Epidermal melanocyte (primary cell): ENCODE measurements around the gene SAMD4B.

ENCODE experiments used
- DNase-seq: peaks from one replicate; pipeline ENCODE4 v3.0.0; 2011; ENCODE audit warnings: low spot score; ENCODE audit not compliant: insufficient read length

SAMD4B gene

DNA sequence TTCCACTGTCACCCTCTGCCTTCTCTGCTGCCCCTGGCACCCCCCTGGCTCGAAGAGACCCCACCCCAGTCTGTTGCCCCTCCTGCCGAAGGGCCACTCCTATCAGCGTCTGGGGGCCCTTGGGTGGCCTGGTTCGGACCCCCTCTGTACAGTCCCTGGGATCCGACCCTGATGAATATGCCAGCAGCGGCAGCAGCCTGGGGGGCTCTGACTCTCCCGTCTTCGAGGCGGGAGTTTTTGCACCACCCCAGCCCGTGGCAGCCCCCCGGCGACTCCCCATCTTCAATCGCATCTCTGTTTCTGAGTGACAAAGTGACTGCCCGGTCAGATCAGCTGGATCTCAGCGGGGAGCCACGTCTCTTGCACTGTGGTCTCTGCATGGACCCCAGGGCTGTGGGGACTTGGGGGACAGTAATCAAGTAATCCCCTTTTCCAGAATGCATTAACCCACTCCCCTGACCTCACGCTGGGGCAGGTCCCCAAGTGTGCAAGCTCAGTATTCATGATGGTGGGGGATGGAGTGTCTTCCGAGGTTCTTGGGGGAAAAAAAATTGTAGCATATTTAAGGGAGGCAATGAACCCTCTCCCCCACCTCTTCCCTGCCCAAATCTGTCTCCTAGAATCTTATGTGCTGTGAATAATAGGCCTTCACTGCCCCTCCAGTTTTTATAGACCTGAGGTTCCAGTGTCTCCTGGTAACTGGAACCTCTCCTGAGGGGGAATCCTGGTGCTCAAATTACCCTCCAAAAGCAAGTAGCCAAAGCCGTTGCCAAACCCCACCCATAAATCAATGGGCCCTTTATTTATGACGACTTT lies 66.4 kb downstream of the SAMD4B start:
- no peak for DNase-seq

- DNase-seq, result no peak
Observed at GRCh38 chr19:39409208-39410016, 67.2 kb downstream of the SAMD4B start.

DNA sequence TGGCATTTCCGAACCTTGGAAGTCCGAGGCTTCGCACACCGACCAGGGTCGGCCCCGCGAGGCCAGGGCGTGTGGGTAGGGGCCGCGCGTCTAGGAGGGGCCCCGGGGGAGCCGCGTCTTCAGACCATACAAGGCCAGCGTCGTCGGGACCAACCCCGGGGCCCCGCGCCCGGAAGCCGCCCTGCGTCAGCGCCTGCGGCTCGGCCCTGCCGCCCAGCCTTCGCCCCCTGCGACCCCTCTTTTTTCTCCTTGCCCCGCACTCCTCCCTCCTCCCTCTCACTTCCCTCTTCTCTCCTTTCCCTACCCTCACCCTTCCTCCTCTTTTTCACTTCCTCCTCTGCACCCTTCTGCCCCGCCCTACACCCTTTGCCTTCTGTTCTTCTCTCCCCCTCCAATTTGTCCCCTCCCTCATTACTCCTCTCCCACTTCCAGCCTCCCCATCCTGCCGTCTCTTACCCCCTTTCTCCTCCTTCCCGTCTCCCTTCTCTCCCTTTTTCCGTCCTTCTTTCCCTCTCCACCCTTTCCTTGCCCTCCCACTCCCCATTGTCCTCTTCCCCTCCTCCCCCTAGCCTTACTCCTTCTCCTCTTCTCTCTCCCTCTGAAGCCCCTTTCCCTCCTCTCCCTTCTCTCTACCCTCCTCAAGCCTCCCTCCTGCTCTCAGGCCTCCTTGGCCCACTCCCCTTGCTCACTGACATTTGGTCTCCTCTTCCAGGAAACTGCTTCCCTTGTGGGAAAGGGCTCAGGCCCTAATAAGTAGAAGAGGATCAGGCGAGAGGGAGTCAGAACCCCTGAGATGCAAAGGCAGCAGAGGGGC lies 68.0 kb downstream of the SAMD4B start:
- DNase-seq, result no peak

DNA sequence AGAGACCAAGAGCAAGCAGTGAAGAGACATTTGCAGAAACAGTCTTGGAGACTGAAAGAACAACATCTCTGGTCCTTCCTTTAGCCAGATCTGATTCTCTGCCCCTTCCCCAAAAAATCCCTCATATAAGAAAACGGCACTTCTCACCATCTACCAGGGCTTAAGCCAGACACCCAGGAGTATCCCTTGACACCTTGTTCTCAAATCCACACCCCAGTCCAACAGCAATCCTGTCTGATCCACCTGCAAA lies 68.5 kb downstream of the SAMD4B start:
- DNase-seq, result no peak

DNA sequence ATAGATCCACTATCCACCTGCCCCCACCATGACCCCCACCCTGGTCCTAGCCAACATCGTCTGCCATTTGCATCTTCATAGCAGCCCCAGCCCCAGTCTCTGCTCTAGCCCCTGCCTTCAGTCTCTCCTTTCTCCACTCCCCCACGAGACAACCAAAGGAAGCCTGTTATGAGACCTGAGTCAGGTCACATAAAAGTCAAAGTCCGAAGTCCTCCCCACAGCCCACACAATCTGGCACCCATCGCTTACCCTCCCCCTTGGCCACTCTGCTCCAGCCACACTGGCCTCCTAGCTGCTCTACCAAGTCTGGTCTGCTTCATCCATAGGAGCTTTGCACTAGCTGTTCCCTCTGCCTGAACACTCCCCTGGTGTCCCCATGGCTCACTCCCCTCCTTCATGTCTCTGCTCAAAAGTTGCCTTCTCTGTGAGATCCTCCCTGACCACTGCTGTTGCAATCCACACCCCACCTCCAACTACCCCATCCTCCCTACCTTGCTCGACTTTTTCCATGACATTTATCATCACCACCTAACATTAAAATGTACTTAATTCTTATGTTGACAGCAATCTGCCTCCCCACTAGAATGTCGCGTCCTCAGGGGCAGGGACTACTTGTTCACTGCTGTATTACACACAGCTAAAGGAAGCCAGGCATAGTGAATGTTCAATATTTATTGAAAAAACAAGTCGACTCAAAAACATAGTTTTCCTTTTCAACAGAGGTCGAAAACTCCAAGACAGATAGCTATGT lies 69.0 kb downstream of the SAMD4B start:
- no peak for DNase-seq

DNA sequence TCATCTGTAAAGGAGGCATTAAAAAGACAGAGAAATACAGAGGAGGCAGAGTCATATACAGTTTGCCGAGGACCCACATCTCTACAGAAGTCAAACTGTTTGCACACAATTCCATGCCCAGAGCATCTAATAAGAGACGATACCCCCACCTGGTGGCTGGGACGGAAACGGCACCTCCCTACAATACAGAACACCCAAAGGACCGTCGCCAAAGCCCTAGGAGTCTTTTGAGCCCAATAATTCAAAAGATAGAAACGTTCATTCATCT lies 69.5 kb downstream of the SAMD4B start:
- peak; percentile 92 for DNase-seq

DNA sequence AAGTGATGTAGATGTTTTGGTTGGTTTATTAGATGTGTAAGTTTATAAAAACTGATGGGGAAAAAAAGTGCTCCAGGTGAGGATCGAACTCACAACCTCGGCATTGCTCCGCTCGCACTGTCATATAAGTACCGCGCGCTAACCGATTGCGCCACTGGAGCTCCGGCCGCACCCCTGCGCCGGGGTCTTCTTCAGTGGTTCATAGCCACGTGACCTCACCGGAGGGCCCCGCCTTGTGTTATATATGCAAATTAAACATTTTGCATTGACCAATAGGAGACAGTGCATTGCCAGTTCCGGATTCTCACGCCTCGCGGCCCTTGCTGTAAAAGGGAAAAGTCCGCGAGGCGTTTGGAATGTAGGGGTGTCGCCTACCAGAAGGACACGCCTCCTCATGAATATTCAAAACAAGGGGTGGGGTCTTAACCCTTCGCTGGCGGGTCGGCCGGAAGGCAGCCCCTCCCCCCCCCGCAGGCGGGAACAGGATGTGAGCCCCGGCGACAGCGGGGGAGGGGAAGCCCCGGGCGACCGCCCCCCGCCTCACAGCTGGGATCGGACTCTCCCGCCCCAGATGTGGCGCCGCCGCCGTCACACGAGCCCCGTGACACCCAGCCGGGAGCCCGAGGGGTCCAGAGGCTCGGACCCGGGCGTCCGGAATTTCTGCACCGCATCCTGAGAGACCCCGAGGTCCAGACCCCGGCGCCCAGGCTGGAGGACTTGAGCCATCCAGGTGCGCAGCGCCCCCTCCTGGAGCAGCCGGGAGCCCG lies 70.1 kb downstream of the SAMD4B start, which contains the start of gene PLEKHG2:
Gene PLEKHG2 (plus strand): TSS at position 570 of the 767 bp plus-strand sequence. CDS start 1,418 bp downstream, outside the sequence.
- DNase-seq, result peak; percentile 100

- DNase-seq, result no peak
Observed at GRCh38 chr19:39412867-39413271, 70.6 kb downstream of the SAMD4B start.

DNA sequence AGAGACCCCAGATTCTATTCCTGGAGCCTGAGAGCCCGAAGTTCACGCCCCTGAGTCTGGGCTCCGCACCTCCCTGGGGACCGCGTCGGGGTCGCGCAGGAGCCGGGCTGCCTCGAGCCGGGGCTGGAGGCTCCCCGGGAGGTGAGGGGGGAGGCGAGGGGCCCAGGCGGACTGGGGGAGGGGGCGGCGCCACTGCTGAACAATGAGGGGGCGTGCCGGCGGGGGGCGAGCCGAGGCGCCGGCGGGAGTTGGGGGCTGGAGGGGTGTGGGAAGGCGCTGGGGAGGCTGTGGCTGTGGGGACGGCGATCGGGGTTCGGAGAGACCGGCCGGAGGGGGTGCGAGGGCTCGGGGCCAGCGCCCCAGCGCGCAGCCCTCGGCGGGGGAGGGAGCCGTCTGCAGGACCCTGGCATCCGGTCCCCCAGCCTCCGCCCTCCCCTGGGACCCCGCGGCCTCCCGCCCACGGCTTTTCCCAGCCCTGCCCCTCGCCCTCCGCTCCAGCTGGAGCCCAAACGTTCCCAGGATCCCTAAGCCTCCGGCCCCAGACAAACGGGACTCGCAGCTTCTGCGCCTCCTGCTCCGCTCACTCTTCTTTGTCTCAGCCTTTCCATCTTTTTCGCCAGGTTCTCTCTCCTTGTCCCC lies 71.2 kb downstream of the SAMD4B start:
- DNase-seq, result no peak

DNA sequence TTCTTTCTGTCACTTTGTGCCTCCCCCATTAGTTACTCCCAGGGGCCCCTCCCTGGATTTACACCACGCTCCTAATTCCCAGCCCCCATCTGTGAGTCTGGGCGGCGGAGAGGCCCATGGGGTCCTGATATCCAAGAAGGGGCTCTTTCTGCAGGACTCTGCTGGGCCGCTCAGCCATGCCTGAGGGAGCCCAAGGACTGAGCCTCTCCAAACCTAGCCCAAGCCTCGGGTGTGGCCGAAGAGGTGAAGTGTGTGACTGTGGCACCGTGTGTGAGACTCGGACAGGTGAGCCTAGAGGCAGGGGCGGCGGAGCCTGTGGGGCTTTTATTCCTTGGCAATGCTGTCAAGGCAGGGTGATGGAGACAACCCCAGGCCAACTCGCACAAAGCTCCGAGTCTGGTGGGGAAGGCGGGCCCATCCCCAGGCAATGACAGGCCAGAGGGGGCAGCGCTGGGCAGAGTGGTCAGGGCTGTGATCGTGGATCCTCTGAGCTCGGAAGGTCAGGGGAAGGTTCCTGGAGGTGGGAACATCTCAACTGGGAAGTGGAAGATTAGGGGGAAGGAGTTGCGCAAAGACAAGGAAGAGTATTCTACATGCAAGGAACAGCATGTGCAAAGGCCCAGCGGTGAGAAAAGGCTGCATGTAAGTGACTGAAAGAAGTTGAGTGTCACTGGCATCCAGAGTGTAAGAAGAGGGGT lies 71.8 kb downstream of the SAMD4B start:
- DNase-seq, result no peak

DNA sequence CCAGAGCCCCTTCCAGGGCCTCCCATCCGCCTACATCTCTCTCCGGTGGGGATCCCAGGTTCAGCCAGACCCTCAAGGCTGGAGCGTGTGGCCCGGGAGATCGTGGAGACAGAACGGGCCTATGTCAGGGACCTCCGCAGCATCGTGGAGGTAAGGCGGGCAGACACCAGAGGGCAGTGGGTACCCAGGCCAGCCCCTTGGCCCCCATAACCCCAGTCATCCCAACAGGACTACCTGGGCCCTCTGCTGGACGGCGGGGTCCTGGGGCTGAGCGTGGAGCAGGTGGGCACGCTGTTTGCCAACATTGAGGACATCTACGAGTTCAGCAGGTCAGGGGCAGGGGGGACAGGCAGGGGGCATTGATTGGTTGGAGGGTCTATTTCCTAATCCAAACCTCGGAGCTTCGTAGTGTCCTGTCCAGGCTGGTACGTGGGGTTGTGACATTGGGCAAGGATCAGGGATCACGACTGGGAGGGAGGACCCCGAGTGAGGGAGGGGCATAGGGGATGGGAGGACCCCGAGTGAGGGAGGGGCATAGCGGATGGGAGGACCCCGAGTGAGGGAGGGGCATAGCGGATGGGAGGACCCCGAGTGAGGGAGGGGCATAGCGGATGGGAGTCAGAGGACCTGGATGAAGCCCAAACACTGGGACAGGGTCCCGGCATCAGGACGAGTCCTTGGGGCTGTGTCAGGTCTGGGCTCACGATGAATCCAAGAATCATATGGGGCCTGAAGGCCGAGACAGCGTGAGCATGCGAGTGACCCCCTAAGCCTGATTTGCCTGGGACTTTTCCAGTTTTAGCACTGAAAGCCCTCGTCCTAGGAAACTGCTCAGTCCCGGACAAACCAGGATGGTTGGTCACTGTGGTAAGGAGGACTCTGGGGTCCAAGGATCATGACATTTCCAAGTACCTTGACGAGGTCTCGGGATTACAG lies 73.2 kb downstream of the SAMD4B start:
- DNase-seq, result no peak

- DNase-seq, result no peak
Observed at GRCh38 chr19:39416152-39417120, 74.2 kb downstream of the SAMD4B start.

GRCh38 chr19:39417463-39418181 lies 75.4 kb downstream of the SAMD4B start:
- no peak for DNase-seq

GRCh38 chr19:39419003-39419402 lies 76.8 kb downstream of the SAMD4B start:
- no peak for DNase-seq

- no peak for DNase-seq
Observed at GRCh38 chr19:39420769-39421168, 78.5 kb downstream of the SAMD4B start.

DNA sequence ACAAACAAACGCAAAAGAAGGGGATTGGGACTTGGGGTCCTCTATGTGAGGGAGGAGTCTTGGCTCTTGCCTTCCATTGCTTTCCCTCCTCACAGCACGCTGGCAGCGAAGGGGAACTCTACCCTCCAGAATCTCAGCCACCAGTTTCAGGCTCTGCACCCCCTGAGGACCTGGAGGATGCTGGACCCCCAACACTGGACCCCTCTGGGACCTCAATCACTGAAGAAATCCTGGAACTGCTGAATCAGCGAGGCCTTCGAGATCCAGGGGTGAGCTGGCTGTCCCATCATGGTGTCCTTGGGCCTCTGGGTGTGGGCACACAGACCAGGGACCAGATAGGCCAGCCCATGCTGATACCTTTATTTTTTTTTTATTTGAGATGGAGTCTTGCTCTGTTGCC lies 79.8 kb downstream of the SAMD4B start:
- DNase-seq, result no peak
